GM21526 (cell line): Measurements from ENCODE around the gene DUSP15.
"Not testable (repeated sequence)": the region's sequence is repeated elsewhere in the genome, so short reads cannot be mapped to it uniquely, and the experiment has no call there.

ENCODE experiments used
- ATAC-seq: cut with Tn5 transposase; IDR thresholded peaks from one replicate; pipeline ENCODE4 v1.9.1; 2021; ENCODE audit warnings: moderate library complexity; ENCODE audit not compliant: unreplicated experiment, low FRiP score

DUSP15 gene

DNA sequence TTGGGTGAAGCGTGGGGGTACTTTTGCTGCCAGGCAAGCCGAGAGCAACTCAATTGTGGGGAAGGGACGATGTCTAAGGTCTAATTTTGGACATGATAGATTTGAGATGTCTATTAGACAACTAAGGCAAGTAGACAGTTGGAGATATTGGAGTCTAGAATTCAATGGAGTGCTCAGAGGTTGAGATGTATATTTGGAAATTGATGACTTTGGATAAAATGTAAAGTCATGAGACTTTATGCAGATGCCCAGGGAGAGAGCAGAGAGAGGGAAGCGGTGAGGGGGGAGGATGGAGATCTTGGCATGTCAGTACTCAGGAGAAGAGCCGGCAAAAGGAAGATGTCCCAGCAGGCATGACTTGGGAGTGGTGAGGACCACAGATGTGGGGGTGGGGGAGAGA lies 44.3 kb downstream of the DUSP15 start:
- no peak for ATAC-seq

- no peak for ATAC-seq
Observed at GRCh38 chr20:31824554-31825313, 45.6 kb downstream of the DUSP15 start.

GRCh38 chr20:31824125-31824485 lies 46.2 kb downstream of the DUSP15 start:
- no peak for ATAC-seq

- no peak for ATAC-seq
Observed at GRCh38 chr20:31823360-31824124, 46.8 kb downstream of the DUSP15 start.

DNA sequence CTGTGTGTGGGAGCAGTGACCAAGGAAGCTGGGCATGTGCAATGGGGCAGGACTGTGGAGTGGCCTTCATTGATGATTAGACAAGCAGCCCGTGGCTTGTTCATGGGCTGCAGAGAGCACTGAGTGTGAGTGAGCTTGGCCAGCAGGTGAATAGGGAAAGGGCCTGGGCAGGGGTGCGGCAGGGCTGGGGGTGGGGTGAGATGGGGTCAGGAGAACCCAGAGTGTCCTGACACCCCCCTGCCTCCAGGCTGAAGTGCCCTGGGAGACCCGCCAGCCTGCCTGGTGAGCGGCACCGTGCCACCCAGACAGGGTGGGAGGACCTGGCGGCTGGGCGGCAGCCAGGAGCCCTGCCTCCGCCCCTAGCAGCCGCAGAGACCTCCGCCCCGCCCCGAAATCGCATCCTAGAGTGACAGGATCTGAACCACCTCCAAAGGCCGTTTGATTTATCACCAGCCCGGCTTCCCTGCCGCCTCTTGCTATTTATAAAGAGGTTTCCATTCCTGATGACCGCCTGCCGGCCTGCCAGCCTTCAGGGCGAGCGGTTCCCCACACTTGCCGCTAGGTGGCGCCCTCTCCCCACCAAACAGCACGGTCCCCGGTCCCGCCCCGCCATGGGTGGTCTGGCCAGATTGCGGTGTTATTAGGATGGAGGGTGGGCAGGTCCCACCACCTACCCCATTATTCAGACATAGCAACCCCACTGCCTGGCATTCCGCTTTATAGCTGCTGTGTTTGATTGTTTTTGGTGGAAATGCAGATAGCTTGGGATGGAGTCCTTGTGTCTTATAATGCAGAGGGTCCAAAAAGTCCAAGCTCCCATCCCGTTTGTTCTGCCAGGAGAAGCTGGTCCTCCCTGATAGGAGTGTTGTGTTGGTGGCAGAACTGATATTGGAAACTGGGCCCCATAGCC lies 47.7 kb downstream of the DUSP15 start:
- no peak for ATAC-seq

DNA sequence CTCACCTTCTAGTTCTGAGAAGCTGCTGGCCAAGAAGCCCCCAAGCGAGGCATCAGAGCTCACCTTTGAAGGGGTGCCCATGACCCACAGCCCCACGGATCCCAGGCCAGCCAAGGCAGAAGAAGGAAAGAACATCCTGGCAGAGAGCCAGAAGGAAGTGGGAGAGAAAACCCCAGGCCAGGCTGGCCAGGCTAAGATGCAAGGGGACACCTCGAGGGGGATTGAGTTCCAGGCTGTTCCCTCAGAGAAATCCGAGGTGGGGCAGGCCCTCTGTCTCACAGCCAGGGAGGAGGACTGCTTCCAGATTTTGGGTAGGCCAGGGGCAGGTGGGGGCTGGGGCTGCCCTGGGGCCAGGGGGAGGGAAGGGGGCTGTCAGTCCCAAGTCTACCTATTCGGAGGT lies 48.9 kb downstream of the DUSP15 start:
- no peak for ATAC-seq

DNA sequence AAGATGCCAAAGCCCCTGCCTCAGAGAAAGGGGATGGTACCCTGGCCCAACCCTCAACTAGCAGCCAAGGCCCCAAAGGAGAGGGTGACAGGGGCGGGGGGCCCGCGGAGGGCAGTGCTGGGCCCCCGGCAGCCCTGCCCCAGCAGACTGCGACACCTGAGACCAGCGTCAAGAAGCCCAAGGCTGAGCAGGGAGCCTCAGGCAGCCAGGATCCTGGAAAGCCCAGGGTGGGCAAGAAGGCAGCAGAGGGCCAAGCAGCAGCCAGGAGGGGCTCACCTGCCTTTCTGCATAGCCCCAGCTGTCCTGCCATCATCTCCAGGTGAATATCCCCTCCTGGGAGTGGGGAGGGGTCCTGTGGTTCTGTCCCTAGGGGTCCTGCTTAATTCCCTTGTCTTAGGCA lies 50.1 kb downstream of the DUSP15 start:
- ATAC-seq = no peak

DNA sequence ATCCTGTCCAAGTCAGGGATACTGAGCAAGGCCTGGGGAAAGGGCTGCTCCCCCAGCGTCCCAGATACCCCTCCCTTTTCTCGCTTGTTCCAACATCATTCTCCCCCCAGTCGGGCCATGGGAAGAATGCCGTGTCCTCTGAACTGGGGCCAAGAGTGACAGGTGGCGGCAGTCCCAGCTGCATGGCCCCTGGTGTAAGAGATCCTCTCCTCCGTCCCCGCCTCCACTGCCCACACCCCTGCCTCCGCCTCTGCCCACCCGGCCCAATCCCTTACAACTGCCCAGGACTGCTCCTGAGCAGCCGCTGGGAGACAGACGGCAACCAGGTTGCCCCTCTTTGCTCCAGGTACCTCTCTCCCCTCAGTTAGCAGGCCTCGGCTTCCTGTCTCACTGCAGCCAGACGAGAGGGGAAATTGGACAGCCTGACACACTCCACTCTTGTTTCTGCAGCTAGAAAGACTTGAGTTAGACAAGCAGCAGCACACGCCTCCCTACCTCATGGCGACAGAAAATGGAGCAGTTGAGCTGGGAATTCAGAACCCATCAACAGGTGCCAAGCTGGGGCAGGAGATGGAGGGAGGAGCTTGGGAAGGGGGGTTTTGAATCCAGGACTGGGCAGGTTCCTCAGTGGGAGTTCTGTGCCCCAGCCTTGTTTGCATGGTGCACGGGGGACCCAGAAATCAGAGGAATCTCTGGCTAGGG lies 51.1 kb downstream of the DUSP15 start, which contains the start of gene MYLK2:
TSS of gene MYLK2 (plus strand) at position 274 of the 702 bp plus-strand sequence. CDS start at position 499, 225 bp downstream.
- ATAC-seq = no peak

- ATAC-seq = no peak
Observed at GRCh38 chr20:31818376-31818908, 51.9 kb downstream of the DUSP15 start.

- no peak for ATAC-seq
Observed at GRCh38 chr20:31817461-31817860, 52.9 kb downstream of the DUSP15 start.

- no peak for ATAC-seq
Observed at GRCh38 chr20:31816221-31816620, 54.1 kb downstream of the DUSP15 start.

- no peak for ATAC-seq
Observed at GRCh38 chr20:31815408-31816188, 54.7 kb downstream of the DUSP15 start.

GRCh38 chr20:31814142-31814541 lies 56.2 kb downstream of the DUSP15 start:
- ATAC-seq = not testable (repeated sequence)

GRCh38 chr20:31813611-31814010 lies 56.7 kb downstream of the DUSP15 start:
- ATAC-seq = no peak

DNA sequence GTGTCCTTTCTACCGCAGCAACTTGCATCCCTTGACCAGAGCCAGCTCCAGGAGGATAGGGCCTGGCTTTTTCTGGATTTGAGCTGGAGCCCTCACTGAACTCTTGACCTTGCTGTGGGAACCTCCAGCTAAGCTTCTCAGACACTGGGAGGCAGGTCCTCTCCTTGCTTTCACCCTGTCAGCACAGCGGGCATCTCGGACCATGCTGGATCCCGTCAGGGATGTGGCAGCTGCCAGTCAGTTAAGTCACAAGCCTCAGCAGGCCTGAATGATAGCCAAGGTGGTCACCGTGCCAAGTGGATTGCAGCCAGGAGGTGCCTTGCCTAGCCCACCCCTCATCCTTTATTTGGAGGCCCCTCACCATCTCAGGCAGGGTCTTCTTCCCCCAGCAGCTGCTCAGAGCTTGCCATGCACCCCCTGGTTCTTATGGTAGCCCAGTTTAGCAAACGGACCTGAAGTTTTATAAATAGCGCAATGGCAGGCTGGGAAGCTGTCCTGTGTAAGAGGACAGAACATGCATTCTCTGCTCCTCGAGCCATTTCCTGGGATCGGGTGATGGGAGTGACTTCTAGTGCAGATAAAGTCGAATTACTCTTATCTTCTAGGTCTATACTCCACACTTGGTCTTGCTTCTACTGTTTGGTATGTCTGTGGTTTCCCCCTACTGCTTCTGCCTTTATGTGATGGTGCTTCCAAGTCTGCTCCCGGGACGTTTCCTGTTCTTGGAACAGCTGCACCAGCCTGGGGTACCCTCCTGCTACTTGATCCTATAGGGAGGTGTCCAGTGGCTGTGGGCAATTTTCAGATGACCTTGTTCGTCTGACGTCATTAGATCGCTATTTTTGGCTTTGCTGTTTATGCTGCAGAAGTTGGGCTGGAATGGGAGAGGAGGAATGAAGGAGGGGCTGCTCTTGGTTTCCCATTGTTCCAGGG lies 58.3 kb downstream of the DUSP15 start:
- ATAC-seq = no peak

DNA sequence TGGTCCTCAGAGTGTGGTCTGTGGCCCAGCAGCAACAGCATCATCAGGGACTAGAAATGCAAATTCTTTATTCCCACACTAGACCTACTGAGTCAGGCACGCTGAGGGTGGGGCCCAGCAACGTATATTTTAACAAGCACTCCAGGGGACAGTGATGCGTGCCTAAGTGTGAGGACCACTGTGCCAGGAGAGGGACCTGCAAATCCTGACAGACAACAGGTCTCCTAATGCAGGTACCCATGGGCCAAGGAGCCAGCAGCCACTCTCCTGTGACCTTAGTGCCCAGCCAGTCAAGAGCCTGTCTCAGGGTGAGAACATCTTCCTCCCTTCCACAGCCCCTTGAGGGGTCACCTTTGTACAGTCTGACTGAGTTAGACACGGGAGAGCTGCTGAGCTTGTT lies 59.1 kb downstream of the DUSP15 start:
- no peak for ATAC-seq
